GM19193 (cell line): Measurements from ENCODE around the gene KCNK3.
A peak's percentile ranks its signal among the peaks of the same experiment; 100 is the strongest.

Experiments
- POLR2A ChIP-seq: IDR thresholded peaks from 4 replicates; pipeline ENCODE4 v1.6.1; 2011; ENCODE audit not compliant: insufficient read depth, insufficient read length; ENCODE audit errors: extremely low read depth

Gene KCNK3

GRCh38 chr2:26742048-26742770 lies 49.7 kb downstream of the KCNK3 start:
- TF ChIP-seq POLR2A = no peak

DNA sequence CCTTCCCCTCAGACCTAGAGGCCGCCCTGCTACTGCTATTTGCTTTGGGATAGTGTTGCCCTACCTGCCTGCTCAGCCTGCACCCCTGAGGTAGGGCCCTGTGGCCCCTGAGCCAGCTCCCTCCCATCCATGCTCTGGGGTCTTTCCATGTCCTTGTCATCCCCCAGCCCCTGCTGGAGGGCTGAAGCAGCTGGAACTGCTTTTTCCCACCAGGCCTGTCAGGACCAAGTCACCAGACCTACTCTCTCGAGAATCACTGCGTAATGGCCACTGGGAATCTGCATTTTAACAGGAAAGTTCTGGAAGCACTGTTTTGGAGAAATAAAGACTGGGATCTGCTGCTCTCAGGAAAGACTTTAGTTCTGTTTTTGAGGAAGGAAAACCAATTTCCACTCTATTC lies 51.3 kb downstream of the KCNK3 start:
- no peak for TF ChIP-seq POLR2A

DNA sequence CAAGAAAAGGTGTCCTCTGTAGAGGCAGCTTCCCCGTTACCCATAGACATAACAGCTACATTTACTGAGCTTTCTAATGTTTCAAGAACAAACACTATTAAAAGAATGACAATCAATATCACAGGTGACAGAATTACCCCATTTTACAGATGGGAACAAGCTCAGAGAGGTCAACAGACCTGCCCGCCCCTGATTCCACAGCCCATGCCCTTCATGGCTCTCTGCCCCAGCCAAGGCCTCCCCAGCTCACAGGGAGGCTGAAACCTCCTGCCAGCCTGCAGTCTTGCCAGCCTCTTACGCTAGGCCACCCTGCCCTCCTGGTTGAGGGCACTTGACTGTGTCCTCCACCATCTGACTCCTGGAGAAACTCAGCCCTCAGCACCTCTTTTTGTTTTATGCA lies 52.4 kb downstream of the KCNK3 start:
- no peak for TF ChIP-seq POLR2A

- no peak for TF ChIP-seq POLR2A
Measured at GRCh38 chr2:26745609-26746327, 53.2 kb downstream of the KCNK3 start.

DNA sequence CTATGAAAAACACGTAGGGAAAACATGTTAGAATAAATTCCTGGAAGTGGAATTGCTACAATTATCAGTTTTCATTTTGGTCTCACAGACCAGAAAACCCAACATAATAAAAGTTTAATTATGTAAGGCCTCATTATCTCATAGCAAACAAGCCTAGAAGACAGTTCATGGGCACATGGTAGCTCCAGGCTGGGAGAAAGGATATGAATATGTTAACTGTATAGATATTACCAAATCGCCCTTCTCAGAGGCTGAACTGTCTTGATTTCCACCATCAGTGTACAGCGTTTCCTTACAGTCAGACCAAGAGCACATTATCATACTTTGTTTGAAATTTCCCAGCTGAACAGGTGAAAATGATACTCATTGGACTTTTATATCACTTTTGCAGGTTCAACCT lies 54.4 kb downstream of the KCNK3 start:
- TF ChIP-seq POLR2A = no peak

DNA sequence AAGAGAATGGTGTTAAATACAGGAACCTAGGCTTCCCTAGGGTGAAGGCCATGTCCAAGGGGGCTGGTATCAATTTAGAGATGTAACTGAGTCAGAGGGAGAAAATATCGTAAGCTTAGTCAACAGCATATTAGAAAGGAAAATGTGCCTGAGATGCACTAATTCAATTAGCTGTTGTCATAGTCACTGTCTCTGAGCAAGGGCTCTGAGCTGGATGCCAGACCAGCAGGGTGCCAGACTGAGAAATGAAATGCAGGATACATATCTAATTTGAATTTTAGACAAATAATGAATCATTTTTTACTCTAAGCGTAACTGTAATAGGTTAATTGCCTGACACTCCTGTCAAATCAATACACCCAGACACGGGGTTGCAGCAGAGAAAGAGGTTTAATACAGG lies 60.1 kb downstream of the KCNK3 start:
- no peak for TF ChIP-seq POLR2A

- TF ChIP-seq POLR2A = no peak
Measured at GRCh38 chr2:26754539-26754938, 62.0 kb downstream of the KCNK3 start.

DNA sequence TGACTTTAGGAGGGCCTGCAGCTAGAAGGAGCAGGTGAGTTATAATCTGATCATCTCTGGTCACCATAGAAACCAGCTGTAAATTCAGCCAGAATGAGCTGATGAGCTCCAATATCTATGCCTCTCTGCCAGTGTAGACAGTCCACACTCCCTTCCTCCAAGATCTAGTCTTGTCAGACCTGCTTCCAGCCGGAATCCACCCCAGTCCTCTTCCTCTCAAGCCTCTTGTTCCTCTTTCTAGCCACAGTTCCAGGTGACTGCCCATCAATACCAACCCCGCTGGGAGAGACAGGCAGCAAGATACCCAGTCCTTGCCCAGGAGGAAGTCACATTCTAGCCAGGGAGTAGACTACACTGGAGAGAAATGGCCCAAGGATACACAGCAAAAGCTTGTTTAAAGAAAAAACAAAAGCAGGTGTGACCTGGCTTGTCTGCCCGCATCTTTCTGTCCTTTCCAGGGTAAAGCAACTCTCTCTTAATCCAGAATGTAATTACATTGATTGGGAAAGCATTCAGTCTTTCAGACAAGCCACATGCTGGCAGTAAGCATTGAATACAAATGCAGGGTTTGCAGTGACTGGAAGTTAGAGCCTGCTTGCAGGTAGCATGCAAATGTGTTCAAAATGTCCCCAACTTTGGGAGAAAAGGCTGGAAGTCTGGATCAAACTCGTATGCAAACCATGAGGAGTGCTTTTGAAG lies 62.6 kb downstream of the KCNK3 start:
- TF ChIP-seq POLR2A = no peak

GRCh38 chr2:26756337-26756736 lies 63.8 kb downstream of the KCNK3 start:
- TF ChIP-seq POLR2A = no peak

GRCh38 chr2:26757873-26758789 lies 65.6 kb downstream of the KCNK3 start:
- TF ChIP-seq POLR2A = no peak

- no peak for TF ChIP-seq POLR2A
Measured at GRCh38 chr2:26758790-26759321, 66.3 kb downstream of the KCNK3 start.

DNA sequence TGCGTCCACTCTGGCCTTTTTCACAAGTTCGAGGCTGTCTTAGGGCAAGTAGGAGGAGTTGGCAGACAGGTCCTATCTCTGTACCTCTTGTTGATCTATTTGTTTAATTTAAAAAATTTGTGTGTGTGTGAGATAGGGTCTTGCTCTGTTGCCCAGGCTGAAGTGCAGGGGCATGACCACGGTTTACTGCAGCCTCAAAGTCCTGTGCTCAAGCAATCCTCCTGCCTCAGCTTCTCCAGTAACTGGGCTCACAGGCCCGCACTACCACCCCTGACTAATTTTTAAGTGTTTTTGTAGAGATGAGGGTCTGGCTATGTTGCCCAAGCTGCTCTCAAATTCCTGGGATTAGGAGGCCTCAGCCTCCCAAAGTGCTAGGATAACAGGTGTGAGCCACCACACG lies 67.3 kb downstream of the KCNK3 start:
- no peak for TF ChIP-seq POLR2A

GRCh38 chr2:26763019-26763418 lies 70.5 kb downstream of the KCNK3 start:
- TF ChIP-seq POLR2A = no peak

GRCh38 chr2:26764078-26764887 lies 71.8 kb downstream of the KCNK3 start, which contains the start of gene SLC35F6:
Gene SLC35F6 (plus strand): TSS chr2:26764284. CDS start chr2:26764350, 66 bp downstream.
- TF ChIP-seq POLR2A = peak; percentile 85
